Fibroblast of skin of right biceps (primary cell): Measurements from ENCODE around the gene KSR2.

ENCODE experiments used
- DNase-seq: peaks from one replicate; pipeline ENCODE4 v3.0.0-alpha.2; 2013

KSR2 gene

GRCh38 chr12:117437516-117438255 lies 531.1 kb downstream of the KSR2 start:
- DNase-seq: no peak

GRCh38 chr12:117433878-117434277 lies 534.9 kb downstream of the KSR2 start:
- no peak for DNase-seq

- DNase-seq: no peak
Observed at GRCh38 chr12:117430246-117430645, 538.5 kb downstream of the KSR2 start.

- no peak for DNase-seq
Observed at GRCh38 chr12:117427211-117427610, 541.6 kb downstream of the KSR2 start.

GRCh38 chr12:117421987-117422386 lies 546.8 kb downstream of the KSR2 start:
- DNase-seq: no peak

GRCh38 chr12:117421068-117421752 lies 547.6 kb downstream of the KSR2 start:
- DNase-seq: no peak

- DNase-seq: no peak
Observed at GRCh38 chr12:117417004-117417403, 551.8 kb downstream of the KSR2 start.

GRCh38 chr12:117412465-117413188 lies 556.2 kb downstream of the KSR2 start:
- no peak for DNase-seq

- no peak for DNase-seq
Observed at GRCh38 chr12:117409286-117409685, 559.5 kb downstream of the KSR2 start.

- peak; percentile 61 for DNase-seq
Observed at GRCh38 chr12:117408161-117408791, 560.5 kb downstream of the KSR2 start.

GRCh38 chr12:117404940-117405339 lies 563.9 kb downstream of the KSR2 start:
- no peak for DNase-seq

GRCh38 chr12:117404203-117404853 lies 564.5 kb downstream of the KSR2 start:
- DNase-seq: no peak

- no peak for DNase-seq
Observed at GRCh38 chr12:117403586-117404139, 565.1 kb downstream of the KSR2 start.
